Endodermal cell (in vitro differentiated cells): ENCODE results near the gene CADM1. TPM values are rescaled to one million over a fixed set of nuclear protein-coding genes. Genes with fewer than 3 reads are reported as not detected.

Experiments used
- DNase-seq: peaks from one replicate; pipeline ENCODE4 v3.0.0-alpha.2; 2017
- H3K27ac ChIP-seq: 2 replicates; pipeline ENCODE4 v1.5.1; 2013; ENCODE audit warnings: mild to moderate bottlenecking, low read depth, low read length, moderate library complexity
- H3K27me3 ChIP-seq: 2 replicates; pipeline ENCODE4 v1.6.1; 2013; ENCODE audit warnings: mild to moderate bottlenecking, low read length, moderate library complexity; ENCODE audit not compliant: insufficient read depth, control insufficient read depth, poor library complexity, severe bottlenecking
- H3K36me3 ChIP-seq: 2 replicates; pipeline ENCODE4 v1.7.0; 2013; ENCODE audit warnings: mild to moderate bottlenecking, low read length, moderate library complexity; ENCODE audit not compliant: control insufficient read depth, insufficient read depth
- H3K4me1 ChIP-seq: one replicate; pipeline ENCODE4 v1.7.0; 2013; ENCODE audit warnings: low read length; ENCODE audit not compliant: control insufficient read depth, insufficient read depth
- H3K4me3 ChIP-seq: 2 replicates; pipeline ENCODE4 v1.5.1; 2013; ENCODE audit warnings: mild to moderate bottlenecking, low read length, moderate library complexity
- H3K9ac ChIP-seq: 2 replicates; pipeline ENCODE4 v1.6.1; 2013; ENCODE audit warnings: mild to moderate bottlenecking, low read length, moderate library complexity; ENCODE audit not compliant: poor library complexity, severe bottlenecking; ENCODE audit errors: extremely low read depth
- H3K9me3 ChIP-seq: 2 replicates; pipeline ENCODE4 v1.6.1; 2013; ENCODE audit warnings: mild to moderate bottlenecking, low read length, moderate library complexity; ENCODE audit not compliant: control insufficient read depth
- H3K27ac Mint-ChIP-seq: 2 replicates; pipeline ENCODE4 v1.8.0; 2020; ENCODE audit warnings: mixed read lengths
- H3K27me3 Mint-ChIP-seq: 2 replicates; pipeline ENCODE4 v1.8.0; 2021; ENCODE audit warnings: mild to moderate bottlenecking, mixed read lengths; ENCODE audit not compliant: insufficient read depth
- H3K36me3 Mint-ChIP-seq: 2 replicates; pipeline ENCODE4 v1.8.0; 2020; ENCODE audit warnings: low read depth, mixed read lengths
- H3K4me1 Mint-ChIP-seq: 2 replicates; pipeline ENCODE4 v1.8.0; 2020; ENCODE audit warnings: mixed read lengths
- H3K4me3 Mint-ChIP-seq: 2 replicates; pipeline ENCODE4 v1.8.0; 2020; ENCODE audit warnings: mild to moderate bottlenecking, moderate library complexity, mixed read lengths
- H3K9me3 Mint-ChIP-seq: 2 replicates; pipeline ENCODE4 v1.8.0; 2020; ENCODE audit warnings: mild to moderate bottlenecking, mixed read lengths
- CTCF ChIP-seq: fragments of 200-600 bp; sonication (generic); conservative IDR thresholded peaks from 2 replicates; pipeline ENCODE4 v1.5.0; 2021; ENCODE audit warnings: antibody characterized with exemption, mild to moderate bottlenecking
- WGBS, 2 experiments: methylation state at CpG; one replicate each; pipeline versions ENCODE4 v1.1.5 to v1.1.7; 2013; ENCODE audit warnings: missing lambda C conversion rate in 2 of 2, mixed read lengths in 1 of 2; ENCODE audit not compliant: insufficient coverage in 1 of 2, insufficient read length in 1 of 2; 5-methylcytosine and 5-hydroxymethylcytosine counted together
- total RNA-seq, 2 donors: library from RNA; stranded (reverse); fragmentation: NEBNext Ultra II Directional in 1 of 2; extraction: Animal tissue kit (Norgen Biotek cat#: 25700) in 1 of 2; gene quantifications; 2 replicates in 1 of 2; 3 replicates in 1 of 2; pipeline ENCODE4 v1.2.1, GENCODE V29; 2021

Gene CADM1
- total RNA-seq, 2 donors from 2014 or later: 76.3 to 88.2 TPM

GRCh38 chr11:115333121-115333520, 171.1 kb downstream of the CADM1 start:
- no peak overlapping the region for H3K4me3 Mint-ChIP-seq
- WGBS, 2 experiments: 50 to 64% methylated on average over 1 to 2 of the region's 2 CpGs
- Histone ChIP-seq H3K4me1 (peaks cover 8% of the 10 kb centered on the region), H3K36me3 (peaks cover 3% of the 10 kb centered on the region), H3K4me3 (no peak overlapping the region), H3K9me3 (no peaks in the 10 kb centered on the region), H3K27ac (no peak overlapping the region), H3K27me3 (no peaks in the 10 kb centered on the region), H3K9ac (no peak overlapping the region)
- no peak overlapping the region for H3K27ac Mint-ChIP-seq
- H3K36me3 Mint-ChIP-seq: peaks cover 5% of the 10 kb centered on the region
- no peaks in the 10 kb centered on the region for H3K9me3 Mint-ChIP-seq
- no peak for TF ChIP-seq CTCF
- no peak for DNase-seq
- no peaks in the 10 kb centered on the region for H3K27me3 Mint-ChIP-seq
- H3K4me1 Mint-ChIP-seq: peaks cover 20% of the 10 kb centered on the region

GRCh38 chr11:115330684-115331482, 173.3 kb downstream of the CADM1 start:
- peak; percentile 16 for TF ChIP-seq CTCF
- no peak overlapping the region for H3K4me3 Mint-ChIP-seq
- no peaks in the 10 kb centered on the region for H3K27me3 Mint-ChIP-seq
- Histone ChIP-seq H3K27ac (no peak overlapping the region), H3K9ac (no peak overlapping the region), H3K4me3 (no peak overlapping the region), H3K36me3 (peaks cover 3% of the 10 kb centered on the region), H3K27me3 (no peaks in the 10 kb centered on the region), H3K4me1 (no peaks in the 10 kb centered on the region), H3K9me3 (no peaks in the 10 kb centered on the region)
- no peak overlapping the region for H3K27ac Mint-ChIP-seq
- 91% methylated on average over 3 of the region's 3 CpGs; no CpG with 5 or more reads in 1 of the 2 experiments for WGBS, 2 experiments
- no peak for DNase-seq
- no peaks in the 10 kb centered on the region for H3K9me3 Mint-ChIP-seq
- peaks cover under 1% of the 10 kb centered on the region for H3K4me1 Mint-ChIP-seq
- H3K36me3 Mint-ChIP-seq: peaks cover 5% of the 10 kb centered on the region

GRCh38 chr11:115326526-115326925, 177.7 kb downstream of the CADM1 start:
- H3K27ac ChIP-seq: no peak overlapping the region
- no peak overlapping the region for H3K4me3 ChIP-seq
- DNase-seq: no peak
- H3K27ac Mint-ChIP-seq: no peak overlapping the region
- H3K4me3 Mint-ChIP-seq: no peak overlapping the region
- peaks cover 5% of the 10 kb centered on the region for H3K36me3 Mint-ChIP-seq
- no peak overlapping the region for H3K9ac ChIP-seq
- no peaks in the 10 kb centered on the region for H3K27me3 ChIP-seq
- no peak for TF ChIP-seq CTCF
- no peaks in the 10 kb centered on the region for H3K9me3 Mint-ChIP-seq
- no peaks in the 10 kb centered on the region for H3K4me1 ChIP-seq
- H3K9me3 ChIP-seq: no peaks in the 10 kb centered on the region
- peaks cover 3% of the 10 kb centered on the region for H3K36me3 ChIP-seq
- peaks cover 3% of the 10 kb centered on the region for H3K4me1 Mint-ChIP-seq
- no peaks in the 10 kb centered on the region for H3K27me3 Mint-ChIP-seq
- WGBS, 2 experiments: 98% methylated on average over 2 of the region's 2 CpGs; no CpG with 5 or more reads in 1 of the 2 experiments
